Kidney epithelial cell (primary cell): ENCODE data around the gene PON3. TPM values are rescaled to one million over a fixed set of nuclear protein-coding genes. Genes with fewer than 3 reads are reported as not detected.
"Not testable (repeated sequence)": the region's sequence is repeated elsewhere in the genome, so short reads cannot be mapped to it uniquely, and the experiment has no call there.

Experiments
- DNase-seq: peaks from one replicate; pipeline ENCODE4 v3.0.0-alpha.2; 2010; ENCODE audit warnings: low read depth
- H3K27me3 ChIP-seq: 2 replicates; pipeline ENCODE4 v1.6.0; 2011; ENCODE audit warnings: low read length; ENCODE audit not compliant: control insufficient read depth, insufficient read depth
- H3K36me3 ChIP-seq: 2 replicates; pipeline ENCODE4 v1.5.1; 2011; ENCODE audit warnings: low read length; ENCODE audit not compliant: control insufficient read depth, insufficient read depth
- H3K4me3 ChIP-seq: 2 replicates; pipeline ENCODE4 v1.5.1; 2011; ENCODE audit warnings: low read depth, mild to moderate bottlenecking, control low read depth, low read length
- CTCF ChIP-seq: IDR thresholded peaks from 2 replicates; pipeline ENCODE4 v1.5.1; 2011; ENCODE audit warnings: mild to moderate bottlenecking, moderate library complexity, low read length, control low read depth, inconsistent platforms; ENCODE audit not compliant: insufficient read depth, poor library complexity, severe bottlenecking
- total RNA-seq: library from RNA; depleted of rRNA; stranded (reverse); fragments of >200 nt; gene quantifications from 2 replicates; pipeline ENCODE4 v1.2.3, GENCODE V29; 2015

Gene PON3
- total RNA-seq, 1 donor from 2014 or later = not detected

DNA sequence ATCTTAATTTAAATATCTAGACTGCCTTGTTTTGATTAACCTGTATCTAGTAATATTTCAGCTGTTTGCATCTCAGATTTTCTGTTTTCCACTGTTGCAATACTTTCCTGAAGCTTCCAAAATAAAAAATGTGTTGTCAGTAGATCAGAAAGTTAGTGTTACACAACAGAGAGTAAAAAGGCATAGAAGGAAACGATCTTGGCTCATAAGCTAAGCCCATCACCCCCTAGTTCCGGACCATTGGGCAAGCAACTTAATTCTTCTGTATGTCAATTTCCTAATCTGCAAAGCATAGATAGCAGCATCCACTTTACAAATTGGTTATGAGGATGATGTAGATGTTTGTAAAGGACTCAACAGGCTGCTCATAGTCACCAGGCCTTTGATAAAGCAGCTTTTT is 4.4 kb downstream of the PON3 start:
- Histone ChIP-seq H3K36me3 (no peaks in the 10 kb centered on the region), H3K27me3 (no peaks in the 10 kb centered on the region), H3K4me3 (no peak overlapping the region)
- DNase-seq = no peak
- no peak for TF ChIP-seq CTCF

- Histone ChIP-seq H3K27me3 (no peaks in the 10 kb centered on the region), H3K4me3 (no peak overlapping the region), H3K36me3 (no peaks in the 10 kb centered on the region)
- no peak for DNase-seq
- no peak for TF ChIP-seq CTCF
Observed at GRCh38 chr7:95389516-95389915, 6.7 kb downstream of the PON3 start.

- not testable (repeated sequence) for H3K4me3 ChIP-seq, H3K36me3 ChIP-seq, DNase-seq, H3K27me3 ChIP-seq
Observed at GRCh38 chr7:95379457-95379856, 16.7 kb downstream of the PON3 start.

DNA sequence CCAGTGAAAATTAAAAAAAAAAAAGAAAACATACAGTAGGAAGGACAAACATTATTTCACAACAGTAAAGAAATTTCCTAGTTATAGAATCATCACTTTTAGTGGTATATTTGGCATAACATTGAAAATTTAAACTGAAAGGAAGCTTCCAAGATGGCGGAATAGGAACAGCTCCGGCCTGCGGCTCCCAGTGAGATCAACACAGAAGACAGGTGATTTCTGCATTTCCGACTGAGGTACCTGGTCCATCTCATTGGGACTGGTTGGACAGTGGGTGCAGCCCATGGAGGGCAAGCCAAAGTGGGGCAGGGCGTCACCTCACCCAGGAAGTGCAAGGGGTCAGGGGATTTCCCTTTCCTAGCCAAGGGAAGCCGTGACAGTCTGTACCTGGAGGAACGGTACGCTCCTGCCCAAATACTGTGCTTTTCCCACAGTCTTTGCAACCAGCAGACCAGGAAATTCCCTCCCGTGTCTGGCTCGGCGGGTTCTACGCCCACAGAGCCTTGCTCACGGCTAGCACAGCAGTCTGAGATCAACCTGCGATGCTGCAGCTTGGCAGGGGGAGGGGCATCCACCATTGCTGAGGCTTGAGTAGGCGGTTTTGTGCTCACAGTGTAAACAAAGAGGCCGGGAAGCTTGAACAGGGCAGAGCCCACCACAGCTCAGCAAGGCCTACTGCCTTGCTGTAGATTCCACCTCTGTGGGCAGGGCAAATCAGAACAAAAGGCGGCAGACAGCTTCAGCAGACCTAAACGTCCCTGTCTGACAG is 19.4 kb downstream of the PON3 start:
- Histone ChIP-seq H3K36me3 (no peaks in the 10 kb centered on the region), H3K27me3 (no peaks in the 10 kb centered on the region), H3K4me3 (no peak overlapping the region)
- TF ChIP-seq CTCF = no peak
- DNase-seq = no peak

DNA sequence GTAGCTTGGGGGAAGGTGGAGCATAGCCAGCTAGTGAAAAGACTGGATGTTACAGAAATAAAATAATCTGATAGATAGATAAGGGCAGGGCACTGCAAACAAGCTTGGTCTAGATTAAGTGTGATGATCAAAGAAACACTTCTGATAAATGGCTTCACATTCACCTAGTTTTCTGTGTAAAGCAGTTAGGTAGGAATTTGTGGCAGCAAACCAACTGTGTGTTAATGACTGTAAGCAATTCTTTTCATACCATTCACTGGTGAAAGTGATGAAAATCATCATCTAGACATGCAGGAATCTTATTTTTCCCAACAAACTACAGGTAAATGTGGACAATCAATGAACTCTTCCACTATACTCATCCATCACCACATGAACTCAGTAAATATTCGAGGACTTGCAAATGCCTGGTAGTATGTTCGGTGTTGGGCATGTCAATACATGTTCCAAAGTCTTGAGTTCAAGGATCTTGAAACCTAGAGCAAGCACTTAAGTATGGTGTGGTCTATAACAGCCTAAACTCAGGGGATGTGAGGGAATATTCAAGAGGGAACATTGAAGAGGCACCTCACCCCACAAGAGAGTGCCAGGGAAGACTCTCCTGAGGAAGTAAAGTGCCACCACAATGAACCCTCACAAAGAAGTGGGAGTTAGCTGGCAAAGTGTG is 20.5 kb downstream of the PON3 start:
- no peak for TF ChIP-seq CTCF
- no peaks in the 10 kb centered on the region for H3K27me3 ChIP-seq
- no peak for DNase-seq
- H3K4me3 ChIP-seq = no peak overlapping the region
- H3K36me3 ChIP-seq = no peaks in the 10 kb centered on the region

GRCh38 chr7:95373323-95373722 is 22.9 kb downstream of the PON3 start:
- no peak for DNase-seq
- H3K36me3 ChIP-seq = no peaks in the 10 kb centered on the region
- H3K4me3 ChIP-seq = no peak overlapping the region
- no peak for TF ChIP-seq CTCF
- no peaks in the 10 kb centered on the region for H3K27me3 ChIP-seq
